ENCODE results near the gene BAIAP2L2. TPM values are rescaled to one million over a fixed set of nuclear protein-coding genes. Genes with fewer than 3 reads are reported as not detected.

Gene BAIAP2L2
- total RNA-seq, 1 donor from 2014 or later, result 4.5 TPM

DNA sequence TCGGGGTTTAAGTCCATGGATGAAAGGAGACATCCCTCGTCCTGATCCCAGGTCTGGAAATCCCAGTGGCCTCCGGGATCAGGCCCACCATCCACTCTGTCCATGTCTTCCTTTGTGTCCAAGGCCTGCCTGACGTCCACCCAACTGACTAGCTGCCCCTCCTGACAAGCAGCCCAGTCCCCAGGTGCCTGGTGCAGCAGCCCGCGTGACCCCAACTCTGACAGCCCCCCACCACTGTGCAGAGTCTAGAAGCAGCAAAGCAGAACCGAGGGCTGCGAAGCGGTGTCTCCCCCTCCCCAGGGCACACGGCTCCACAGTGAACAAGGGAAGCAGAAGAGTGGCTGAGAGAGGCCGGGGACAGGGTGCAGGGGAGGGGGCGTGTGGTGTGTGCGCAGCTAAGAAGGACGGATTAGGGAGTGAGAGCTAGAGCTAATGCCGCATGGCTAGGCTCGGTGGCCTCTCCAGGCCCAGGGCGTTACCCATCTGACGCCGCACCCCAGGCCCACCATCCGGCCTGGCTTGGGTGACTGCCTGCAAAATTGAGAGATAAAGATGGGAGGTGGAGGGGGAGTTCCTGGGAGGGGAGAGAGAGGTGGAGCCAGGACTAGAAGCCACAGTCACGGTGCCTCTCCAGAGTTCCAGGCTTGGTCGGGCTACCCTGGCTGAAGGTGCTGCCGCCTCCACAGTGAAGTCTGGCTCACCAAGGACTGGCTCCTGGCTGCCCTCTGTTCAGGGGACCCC lies 16.6 kb upstream of the BAIAP2L2 start:
- H3K27ac Mint-ChIP-seq, result no peak overlapping the region

DNA sequence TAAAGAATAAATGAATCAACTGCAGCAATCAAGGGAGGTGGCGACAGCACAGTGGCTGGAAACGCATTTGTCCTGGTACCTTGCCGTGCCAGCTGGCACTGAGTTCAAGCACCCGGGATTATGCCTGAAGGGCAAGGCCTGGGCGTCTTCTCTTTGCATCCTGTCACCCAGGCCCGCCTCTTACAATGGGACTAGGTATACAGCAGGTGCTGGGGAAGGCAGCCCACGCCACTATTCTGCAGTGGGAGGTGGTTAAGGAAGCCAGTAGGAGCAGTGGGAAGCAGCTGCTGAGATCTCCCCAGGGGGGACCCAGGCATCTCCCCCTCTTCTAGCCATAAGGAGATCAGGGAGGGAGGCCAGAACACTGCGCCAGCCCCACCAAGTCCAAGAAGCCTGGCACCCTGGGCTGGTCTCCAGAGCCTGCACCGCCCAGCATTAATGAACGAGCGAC lies 15.3 kb upstream of the BAIAP2L2 start:
- peaks cover 3% of the 10 kb centered on the region for H3K4me1 Mint-ChIP-seq (ENCODE audit: unreplicated experiment)
- DNase-seq (ENCODE audit: extremely low spot score, unreplicated experiment), result no peak
- H3K27me3 Mint-ChIP-seq, result no peaks in the 10 kb centered on the region
- no peak overlapping the region for H3K27ac Mint-ChIP-seq
- TF ChIP-seq, protein P1, sequence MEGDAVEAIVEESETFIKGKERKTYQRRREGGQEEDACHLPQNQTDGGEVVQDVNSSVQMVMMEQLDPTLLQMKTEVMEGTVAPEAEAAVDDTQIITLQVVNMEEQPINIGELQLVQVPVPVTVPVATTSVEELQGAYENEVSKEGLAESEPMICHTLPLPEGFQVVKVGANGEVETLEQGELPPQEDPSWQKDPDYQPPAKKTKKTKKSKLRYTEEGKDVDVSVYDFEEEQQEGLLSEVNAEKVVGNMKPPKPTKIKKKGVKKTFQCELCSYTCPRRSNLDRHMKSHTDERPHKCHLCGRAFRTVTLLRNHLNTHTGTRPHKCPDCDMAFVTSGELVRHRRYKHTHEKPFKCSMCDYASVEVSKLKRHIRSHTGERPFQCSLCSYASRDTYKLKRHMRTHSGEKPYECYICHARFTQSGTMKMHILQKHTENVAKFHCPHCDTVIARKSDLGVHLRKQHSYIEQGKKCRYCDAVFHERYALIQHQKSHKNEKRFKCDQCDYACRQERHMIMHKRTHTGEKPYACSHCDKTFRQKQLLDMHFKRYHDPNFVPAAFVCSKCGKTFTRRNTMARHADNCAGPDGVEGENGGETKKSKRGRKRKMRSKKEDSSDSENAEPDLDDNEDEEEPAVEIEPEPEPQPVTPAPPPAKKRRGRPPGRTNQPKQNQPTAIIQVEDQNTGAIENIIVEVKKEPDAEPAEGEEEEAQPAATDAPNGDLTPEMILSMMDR (conservative IDR thresholded peaks at IDR 0.05), result no peak
- no peaks in the 10 kb centered on the region for H3K36me3 Mint-ChIP-seq
- no peak overlapping the region for H3K4me3 Mint-ChIP-seq
- H3K9me3 Mint-ChIP-seq, result no peaks in the 10 kb centered on the region

More for the DNA sequence above, 16.6 kb upstream of the BAIAP2L2 start:
- no peaks in the 10 kb centered on the region for H3K27me3 Mint-ChIP-seq
- no peak overlapping the region for H3K4me3 Mint-ChIP-seq
- H3K9me3 Mint-ChIP-seq, result no peaks in the 10 kb centered on the region
- peaks cover 3% of the 10 kb centered on the region for H3K4me1 Mint-ChIP-seq (ENCODE audit: unreplicated experiment)
- no peaks in the 10 kb centered on the region for H3K36me3 Mint-ChIP-seq
- no peak for DNase-seq (ENCODE audit: extremely low spot score, unreplicated experiment)
- TF ChIP-seq, protein P1 (conservative IDR thresholded peaks at IDR 0.05), result no peak

GRCh38 chr22:38125038-38125610 lies 14.6 kb upstream of the BAIAP2L2 start:
- Mint-ChIP-seq H3K4me3 (no peak overlapping the region), H3K27me3 (no peaks in the 10 kb centered on the region), H3K27ac (no peak overlapping the region), H3K36me3 (no peaks in the 10 kb centered on the region), H3K4me1 (ENCODE audit: unreplicated experiment) (peaks cover 3% of the 10 kb centered on the region), H3K9me3 (no peaks in the 10 kb centered on the region)
- DNase-seq (ENCODE audit: extremely low spot score, unreplicated experiment), result no peak
- TF ChIP-seq, protein P1 (conservative IDR thresholded peaks at IDR 0.05), result no peak

DNA sequence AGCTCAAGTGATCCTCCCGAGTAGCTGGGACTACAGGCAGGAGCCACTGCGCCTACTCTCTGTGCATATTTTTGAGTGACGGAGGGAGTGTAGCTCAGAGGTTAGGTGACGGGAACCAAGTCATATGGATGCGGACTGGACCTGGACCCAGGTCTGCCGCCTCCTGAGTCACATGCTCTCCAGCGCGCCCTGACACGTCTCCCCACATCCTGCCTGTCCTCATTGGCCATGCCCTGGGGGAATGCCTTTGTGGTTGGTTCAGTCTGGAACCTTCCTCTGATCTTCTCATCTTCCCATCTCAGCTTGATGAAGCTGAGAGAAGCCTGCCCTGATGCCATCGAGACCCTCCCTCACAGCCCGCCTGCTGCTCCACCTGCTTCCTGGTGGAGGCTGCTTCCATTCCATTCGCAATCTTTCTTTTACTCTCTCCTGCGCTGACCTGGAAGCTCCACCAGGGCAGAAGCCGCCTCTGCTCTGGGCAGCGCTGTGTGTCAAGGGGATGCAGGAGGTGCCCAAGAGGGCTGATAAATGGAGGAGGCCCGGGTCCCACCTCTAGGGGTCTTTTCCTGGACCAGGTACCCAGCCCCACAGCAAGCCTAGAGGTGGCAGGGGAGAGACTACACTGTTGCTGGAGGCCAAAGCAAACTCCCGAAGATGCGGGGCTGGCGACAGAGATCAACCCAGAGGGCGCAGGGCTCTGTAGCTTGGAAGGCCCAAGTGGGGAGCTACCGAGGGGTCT lies 13.9 kb upstream of the BAIAP2L2 start:
- Mint-ChIP-seq H3K27ac (no peak overlapping the region), H3K4me3 (no peak overlapping the region), H3K36me3 (no peaks in the 10 kb centered on the region), H3K4me1 (ENCODE audit: unreplicated experiment) (peaks cover 3% of the 10 kb centered on the region), H3K27me3 (no peaks in the 10 kb centered on the region), H3K9me3 (no peaks in the 10 kb centered on the region)
- DNase-seq (ENCODE audit: extremely low spot score, unreplicated experiment), result no peak
- TF ChIP-seq, protein P1 (conservative IDR thresholded peaks at IDR 0.05), result no peak

DNA sequence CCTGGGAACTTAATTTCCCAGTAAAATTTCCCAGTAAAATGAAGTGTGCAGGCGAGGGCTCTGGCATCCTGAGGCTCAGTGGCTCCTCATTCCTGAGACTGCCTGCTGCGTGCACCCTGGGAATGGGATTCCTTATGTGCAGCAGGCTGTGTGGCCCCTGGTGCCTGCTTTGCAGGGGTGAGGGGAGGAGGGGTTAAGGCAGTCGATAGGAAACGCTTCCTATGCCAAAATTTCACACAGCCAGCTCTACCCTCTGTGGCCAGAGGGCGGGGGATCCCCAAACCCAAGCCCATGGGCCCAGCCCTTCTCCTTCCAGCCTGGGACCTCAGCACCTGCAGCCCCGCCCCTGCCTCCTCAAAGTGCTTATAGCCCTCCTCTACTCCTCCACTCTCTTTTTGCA lies 12.1 kb upstream of the BAIAP2L2 start:
- Mint-ChIP-seq H3K4me1 (ENCODE audit: unreplicated experiment) (peaks cover 3% of the 10 kb centered on the region), H3K27me3 (no peaks in the 10 kb centered on the region), H3K4me3 (no peak overlapping the region), H3K27ac (no peak overlapping the region), H3K36me3 (no peaks in the 10 kb centered on the region), H3K9me3 (no peaks in the 10 kb centered on the region)
- no peak for DNase-seq (ENCODE audit: extremely low spot score, unreplicated experiment)
- TF ChIP-seq, protein P1 (conservative IDR thresholded peaks at IDR 0.05), result no peak

Measured in type B pancreatic cell (in vitro differentiated cells).